ENCODE data around the gene EFNA4. TPM values are rescaled to one million over a fixed set of nuclear protein-coding genes. Genes with fewer than 3 reads are reported as not detected.

EFNA4 gene
- total and polyA plus RNA-seq, 2 of the 4 experiments (the other 2 are of a cell fraction) = 3.8 to 11.8 TPM

GRCh38 chr1:155070721-155071569 lies 7.4 kb downstream of the EFNA4 start:
- DNase-seq (peak; percentile 64), ATAC-seq (ENCODE audit: low read depth) (peak; percentile 90)
- no peak overlapping the region for H2BK15ac ChIP-seq (ENCODE audit: low read depth, low read length)
- H3K27me3 ChIP-seq (ENCODE audit: control insufficient read depth, insufficient read depth, low read length) = peaks cover 20% of the 10 kb centered on the region
- H3K18ac ChIP-seq (ENCODE audit: low read depth, low read length) = no peak overlapping the region
- in situ Hi-C loops (cut with MboI; ENCODE audit: low sequenced_read_pairs) = no loop called here
- peaks cover 21% of the 10 kb centered on the region; the same call in 1 of the 2 replicates for H3K36me3 ChIP-seq (ENCODE audit: control insufficient read depth, insufficient read depth, low read length)
- no peak overlapping the region for H2AK5ac ChIP-seq (ENCODE audit: low read depth, low read length)
- no peak overlapping the region for H3K23ac ChIP-seq (ENCODE audit: low read depth, low read length)
- H3K4ac ChIP-seq (ENCODE audit: low read depth, low read length) = no peak overlapping the region
- H3K9me1 ChIP-seq (ENCODE audit: insufficient read depth, low read length) = peaks cover 8% of the 10 kb centered on the region; the same call in 1 of the 2 replicates
- WGBS, 2 experiments (ENCODE audit: extremely low coverage in 2 of 2, insufficient read length in 1 of 2) = 12% methylated on average over 17 of the region's 61 CpGs; no CpG with 5 or more reads in 1 of the 2 experiments
- peak overlapping the region; percentile 89 for H2AK9ac ChIP-seq (replicated peaks; ENCODE audit: low read depth, low read length, poor library complexity)
- no peak overlapping the region for H4K91ac ChIP-seq (ENCODE audit: insufficient read depth, low read depth, low read length)
- H3K79me1 ChIP-seq (ENCODE audit: low read depth in 1 of 2, low read length in 2 of 2) = 0 out of 4 replicates have a peak, but pooled peaks cover 0 to 4% of the 10 kb centered on the region in 2 experiments
- H3K9ac ChIP-seq (ENCODE audit: low read depth, low read length) = no peak overlapping the region
- peaks cover 5% of the 10 kb centered on the region; the same call in 1 of the 2 replicates for H3K4me1 ChIP-seq (ENCODE audit: control insufficient read depth, insufficient read depth, low read length)
- no TSS peak for BruUV-seq (replicated peaks)
- H2AFZ ChIP-seq (replicated peaks; ENCODE audit: low read length, poor library complexity) = peak overlapping the region; percentile 89
- CTCF ChIA-PET = interaction anchor here (1.1 to 1.4 kb wide), 3 partner anchors 15 to 26 kb away, joined by 3 to 4 read pairs (median 3); no protein-coding TSS in a partner anchor
- no peak overlapping the region for H3K14ac ChIP-seq (replicated peaks; ENCODE audit: low read depth, low read length)
- H4K8ac ChIP-seq (ENCODE audit: low read depth in 2 of 2, low read length in 2 of 2) = peak overlapping the region; percentile 12 to 69; a peak in 1 of 4 replicates
- no peak overlapping the region for H2BK20ac ChIP-seq (ENCODE audit: low read depth, low read length)
- H2BK120ac ChIP-seq (ENCODE audit: low read depth, low read length) = no peak overlapping the region
- peak overlapping the region; percentile 1; the same call in 1 of the 2 replicates for H4K5ac ChIP-seq (ENCODE audit: low read depth, low read length)
- no peak overlapping the region for H3K56ac ChIP-seq (ENCODE audit: extremely low read depth, insufficient read depth, low read length)
- intact Hi-C loops (cut with micrococcal nuclease) = no loop called here
- peak; percentile 48; the same call in 1 of the 2 replicates for TF ChIP-seq MXI1 (IDR thresholded peaks at IDR 0.05; ENCODE audit: borderline replicate concordance, low read depth, low read length)
- no peak for TF ChIP-seq ELK1 (IDR thresholded peaks at IDR 0.05; ENCODE audit: borderline replicate concordance, low read depth, low read length)
- TF ChIP-seq CTCF (conservative IDR thresholded peaks at IDR 0.05; ENCODE audit: low read depth, low read length) = peak; percentile 27; the same call in 1 of the 2 replicates
- TF ChIP-seq NFE2L2 (IDR thresholded peaks at IDR 0.05; ENCODE audit: low read depth, low read length) = no peak
- H3K4me2 ChIP-seq (ENCODE audit: low read depth, low read length) = peak overlapping the region; percentile 77
- H3K27ac ChIP-seq (ENCODE audit: insufficient read depth, low read length) = no peak overlapping the region; the same call in 1 of the 2 replicates
- H4K20me1 ChIP-seq (ENCODE audit: insufficient read depth, low read length) = peaks cover 4% of the 10 kb centered on the region; the same call in 1 of the 2 replicates
- H3K9me3 ChIP-seq (ENCODE audit: control insufficient read depth, insufficient read depth, low read length) = no peaks in the 10 kb centered on the region
- dilution Hi-C loops (cut with HindIII; ENCODE audit: low sequenced_read_pairs, unreplicated experiment) = no loop called here
- H3K4me3 ChIP-seq (ENCODE audit: insufficient read depth, low read depth, low read length) = peak overlapping the region; percentile 34
- no peak overlapping the region for H2BK5ac ChIP-seq (ENCODE audit: low read depth, low read length, poor library complexity, severe bottlenecking)
- POLR2A ChIA-PET (ENCODE audit: unreplicated experiment) = no interaction called here
